Osteocyte (in vitro differentiated cells): ENCODE data around the gene CRHBP. TPM values are rescaled to one million over a fixed set of nuclear protein-coding genes. Genes with fewer than 3 reads are reported as not detected.
"Not testable (repeated sequence)": the region's sequence is repeated elsewhere in the genome, so short reads cannot be mapped to it uniquely, and the experiment has no call there.

ENCODE experiments used
- DNase-seq: peaks from one replicate; pipeline ENCODE4 v3.0.0; 2021; ENCODE audit warnings: mixed read lengths; ENCODE audit not compliant: unreplicated experiment; ENCODE audit errors: extremely low spot score
- H3K27ac Mint-ChIP-seq: one replicate; pipeline ENCODE4 v1.8.0; 2021; ENCODE audit warnings: mild to moderate bottlenecking, mixed read lengths; ENCODE audit not compliant: unreplicated experiment
- H3K27me3 Mint-ChIP-seq: one replicate; pipeline ENCODE4 v1.8.0; 2021; ENCODE audit warnings: mixed read lengths; ENCODE audit not compliant: unreplicated experiment
- H3K36me3 Mint-ChIP-seq: one replicate; pipeline ENCODE4 v1.8.0; 2021; ENCODE audit warnings: mixed read lengths; ENCODE audit not compliant: unreplicated experiment
- H3K4me1 Mint-ChIP-seq: one replicate; pipeline ENCODE4 v1.8.0; 2021; ENCODE audit warnings: mixed read lengths; ENCODE audit not compliant: unreplicated experiment
- H3K4me3 Mint-ChIP-seq: one replicate; pipeline ENCODE4 v1.8.0; 2021; ENCODE audit warnings: mild to moderate bottlenecking, moderate library complexity, mixed read lengths; ENCODE audit not compliant: unreplicated experiment
- H3K9me3 Mint-ChIP-seq: one replicate; pipeline ENCODE4 v1.8.0; 2021; ENCODE audit warnings: mixed read lengths; ENCODE audit not compliant: unreplicated experiment
- long read RNA-seq: library from polyadenylated mRNA; unstranded; transcript quantifications from one replicate; pipeline ENCODE4 v2.0.0, GENCODE V29; 2021
- total RNA-seq: library from RNA; stranded (reverse); gene quantifications from 2 replicates; pipeline ENCODE4 v1.2.1, GENCODE V29; 2021
- TF ChIP-seq, protein P1 (sequence below): fragments of 200-600 bp; sonication (generic); IDR thresholded peaks from 2 replicates; pipeline ENCODE4 v1.5.0; 2021; ENCODE audit warnings: antibody characterized with exemption, mild to moderate bottlenecking, moderate library complexity

Gene CRHBP, protein sequence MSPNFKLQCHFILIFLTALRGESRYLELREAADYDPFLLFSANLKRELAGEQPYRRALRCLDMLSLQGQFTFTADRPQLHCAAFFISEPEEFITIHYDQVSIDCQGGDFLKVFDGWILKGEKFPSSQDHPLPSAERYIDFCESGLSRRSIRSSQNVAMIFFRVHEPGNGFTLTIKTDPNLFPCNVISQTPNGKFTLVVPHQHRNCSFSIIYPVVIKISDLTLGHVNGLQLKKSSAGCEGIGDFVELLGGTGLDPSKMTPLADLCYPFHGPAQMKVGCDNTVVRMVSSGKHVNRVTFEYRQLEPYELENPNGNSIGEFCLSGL
- 7.1 and 9.6 TPM in 2 replicates for total RNA-seq
- long read RNA-seq, transcript CRHBP-201 (7 exons, 1,980 nt) = major isoform, 59 of 79 reads
- long read RNA-seq, partial matches to known transcripts = 12 of 79 reads
- long read RNA-seq, other reads (novel, unspliced or antisense) = 8 of 79 reads

DNA sequence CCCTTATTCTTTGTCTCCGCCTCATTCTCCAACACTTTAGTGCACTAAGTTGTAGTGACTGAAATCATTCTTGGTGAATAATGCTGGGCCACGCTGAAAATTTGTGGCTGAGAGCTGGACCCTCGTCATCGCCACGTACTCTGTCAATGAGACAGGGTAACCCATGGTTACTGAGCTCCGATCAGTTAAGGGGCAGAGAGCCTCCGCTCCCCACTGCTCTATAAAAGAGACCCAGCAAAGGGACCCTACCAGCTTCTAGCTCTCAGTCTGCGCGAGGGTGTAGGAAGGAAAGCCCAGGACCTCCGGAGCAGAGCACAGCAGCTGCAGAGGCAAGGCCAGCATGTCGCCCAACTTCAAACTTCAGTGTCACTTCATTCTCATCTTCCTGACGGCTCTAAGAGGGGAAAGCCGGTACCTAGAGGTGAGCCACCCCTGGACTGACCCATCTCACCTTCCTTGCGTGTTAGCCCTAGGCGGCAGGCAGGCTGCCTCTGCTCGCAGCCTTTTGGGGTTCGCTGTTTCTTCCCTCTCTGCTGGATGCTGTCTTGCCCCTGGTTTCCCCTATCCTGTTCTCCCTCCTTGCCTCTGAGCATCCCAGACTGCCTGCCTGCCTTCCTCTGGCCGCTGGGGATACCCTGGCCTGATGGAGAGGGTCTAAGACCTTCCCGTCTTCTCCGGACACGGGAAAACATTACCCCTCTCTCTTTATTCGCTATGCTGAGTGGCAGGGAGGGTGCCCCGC is at the start of gene CRHBP:
Gene CRHBP, plus strand, starts transcription at position 251 of the 742 bp plus-strand sequence. Its CDS starts 90 bp downstream, at position 341.
- H3K36me3 Mint-ChIP-seq = peaks cover 2% of the 10 kb centered on the region
- peaks cover 22% of the 10 kb centered on the region for H3K4me1 Mint-ChIP-seq
- no peak within 1 kb of the TSS for H3K27ac Mint-ChIP-seq
- peak within 1 kb of the TSS; percentile 76 for H3K4me3 Mint-ChIP-seq
- peaks cover 7% of the 10 kb centered on the region for H3K27me3 Mint-ChIP-seq
- H3K9me3 Mint-ChIP-seq = no peaks in the 10 kb centered on the region
- no peak for DNase-seq
- TF ChIP-seq, protein P1, sequence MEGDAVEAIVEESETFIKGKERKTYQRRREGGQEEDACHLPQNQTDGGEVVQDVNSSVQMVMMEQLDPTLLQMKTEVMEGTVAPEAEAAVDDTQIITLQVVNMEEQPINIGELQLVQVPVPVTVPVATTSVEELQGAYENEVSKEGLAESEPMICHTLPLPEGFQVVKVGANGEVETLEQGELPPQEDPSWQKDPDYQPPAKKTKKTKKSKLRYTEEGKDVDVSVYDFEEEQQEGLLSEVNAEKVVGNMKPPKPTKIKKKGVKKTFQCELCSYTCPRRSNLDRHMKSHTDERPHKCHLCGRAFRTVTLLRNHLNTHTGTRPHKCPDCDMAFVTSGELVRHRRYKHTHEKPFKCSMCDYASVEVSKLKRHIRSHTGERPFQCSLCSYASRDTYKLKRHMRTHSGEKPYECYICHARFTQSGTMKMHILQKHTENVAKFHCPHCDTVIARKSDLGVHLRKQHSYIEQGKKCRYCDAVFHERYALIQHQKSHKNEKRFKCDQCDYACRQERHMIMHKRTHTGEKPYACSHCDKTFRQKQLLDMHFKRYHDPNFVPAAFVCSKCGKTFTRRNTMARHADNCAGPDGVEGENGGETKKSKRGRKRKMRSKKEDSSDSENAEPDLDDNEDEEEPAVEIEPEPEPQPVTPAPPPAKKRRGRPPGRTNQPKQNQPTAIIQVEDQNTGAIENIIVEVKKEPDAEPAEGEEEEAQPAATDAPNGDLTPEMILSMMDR = no peak

DNA sequence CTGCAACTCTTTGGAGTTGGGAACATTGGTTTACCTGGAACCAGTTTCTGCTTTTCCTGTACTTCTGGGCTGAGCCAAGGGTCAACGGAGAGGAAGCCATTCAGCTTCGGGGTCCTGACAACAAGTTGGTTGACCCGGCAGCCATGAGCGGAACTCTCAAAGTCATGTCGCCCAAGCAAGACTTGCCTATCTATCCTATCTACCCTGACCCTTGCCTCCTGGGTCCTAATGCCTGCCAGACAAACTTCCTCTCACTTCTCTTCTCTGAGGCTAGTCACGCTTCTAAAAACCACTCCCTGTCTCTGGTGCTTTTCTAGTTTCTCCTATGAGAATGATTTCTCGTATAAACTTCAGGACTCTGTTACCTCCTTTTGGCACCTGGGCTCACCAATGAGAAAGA is 44.7 kb upstream of the CRHBP start:
- peaks cover 2% of the 10 kb centered on the region for H3K27me3 Mint-ChIP-seq
- no peak overlapping the region for H3K27ac Mint-ChIP-seq
- H3K4me1 Mint-ChIP-seq = no peaks in the 10 kb centered on the region
- no peaks in the 10 kb centered on the region for H3K36me3 Mint-ChIP-seq
- H3K4me3 Mint-ChIP-seq = no peak overlapping the region
- no peak for DNase-seq
- no peaks in the 10 kb centered on the region for H3K9me3 Mint-ChIP-seq
- TF ChIP-seq, protein P1 = no peak

GRCh38 chr5:76910344-76910933 is 42.4 kb upstream of the CRHBP start:
- H3K27ac Mint-ChIP-seq, H3K4me1 Mint-ChIP-seq: not testable (repeated sequence)

DNA sequence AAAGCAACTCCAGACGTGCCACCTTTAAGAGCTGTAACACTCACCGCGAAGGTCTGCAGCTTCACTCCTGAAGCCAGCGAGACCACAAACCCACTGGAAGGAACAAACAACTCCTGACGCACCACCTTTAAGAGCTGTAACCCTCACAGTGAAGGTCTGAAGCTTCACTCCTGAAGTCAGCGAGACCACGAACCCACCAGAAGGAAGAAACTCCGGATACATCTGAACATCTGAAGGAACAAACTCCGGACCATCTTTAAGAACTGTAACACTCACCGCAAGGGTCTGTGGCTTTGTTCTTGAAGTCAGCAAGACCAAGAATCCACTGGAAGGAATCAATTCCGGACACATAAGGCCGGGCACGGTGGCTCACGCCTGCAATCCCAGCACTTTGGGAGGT is 38.2 kb upstream of the CRHBP start:
- H3K4me1 Mint-ChIP-seq, H3K27me3 Mint-ChIP-seq, DNase-seq, H3K36me3 Mint-ChIP-seq, H3K27ac Mint-ChIP-seq, H3K9me3 Mint-ChIP-seq, H3K4me3 Mint-ChIP-seq: not testable (repeated sequence)

More at GRCh38 chr5:76910344-76910933, 42.4 kb upstream of the CRHBP start:
- H3K9me3 Mint-ChIP-seq, H3K36me3 Mint-ChIP-seq, H3K4me3 Mint-ChIP-seq, H3K27me3 Mint-ChIP-seq: not testable (repeated sequence)
- peak; percentile 60 for DNase-seq

- no peak overlapping the region for H3K4me3 Mint-ChIP-seq
- H3K27ac Mint-ChIP-seq = no peak overlapping the region
- no peak for DNase-seq
- H3K27me3 Mint-ChIP-seq = peaks cover 8% of the 10 kb centered on the region
- no peaks in the 10 kb centered on the region for H3K4me1 Mint-ChIP-seq
- TF ChIP-seq, protein P1 = no peak
- peaks cover 4% of the 10 kb centered on the region for H3K9me3 Mint-ChIP-seq
- H3K36me3 Mint-ChIP-seq = no peaks in the 10 kb centered on the region
Measured at GRCh38 chr5:76918539-76918938, 34.3 kb upstream of the CRHBP start.
